Stimulated activated CD4-positive, alpha-beta T cell treated with anti-CD3 and anti-CD28 coated beads, Interleukin-1b, Interleukin-23, amount 100 ng/mL, for 48 hours (primary cell): ENCODE data around the gene GPC5.

Experiments
- DNase-seq: peaks from one replicate; pipeline ENCODE4 v3.0.0-alpha.2; 2020

The GPC5 gene

GRCh38 chr13:92303428-92303827 is 905.0 kb downstream of the GPC5 start:
- DNase-seq = no peak

- no peak for DNase-seq
Observed at GRCh38 chr13:92307752-92308151, 909.3 kb downstream of the GPC5 start.

- DNase-seq = no peak
Observed at GRCh38 chr13:92312823-92313222, 914.4 kb downstream of the GPC5 start.

- DNase-seq = no peak
Observed at GRCh38 chr13:92313382-92313781, 915.0 kb downstream of the GPC5 start.

GRCh38 chr13:92315265-92315664 is 916.8 kb downstream of the GPC5 start:
- no peak for DNase-seq

GRCh38 chr13:92316030-92316429 is 917.6 kb downstream of the GPC5 start:
- no peak for DNase-seq

- DNase-seq = no peak
Observed at GRCh38 chr13:92317066-92317465, 918.6 kb downstream of the GPC5 start.

GRCh38 chr13:92320323-92320722 is 921.9 kb downstream of the GPC5 start:
- DNase-seq = no peak

GRCh38 chr13:92321174-92321573 is 922.8 kb downstream of the GPC5 start:
- DNase-seq = no peak

- no peak for DNase-seq
Observed at GRCh38 chr13:92345627-92346026, 947.2 kb downstream of the GPC5 start.

- no peak for DNase-seq
Observed at GRCh38 chr13:92346046-92346445, 947.6 kb downstream of the GPC5 start.

GRCh38 chr13:92354583-92354982 is 956.2 kb downstream of the GPC5 start:
- DNase-seq = no peak

- no peak for DNase-seq
Observed at GRCh38 chr13:92355213-92355612, 956.8 kb downstream of the GPC5 start.

- no peak for DNase-seq
Observed at GRCh38 chr13:92362717-92363116, 964.3 kb downstream of the GPC5 start.

GRCh38 chr13:92365904-92366303 is 967.5 kb downstream of the GPC5 start:
- DNase-seq = no peak

- no peak for DNase-seq
Observed at GRCh38 chr13:92377396-92377795, 979.0 kb downstream of the GPC5 start.

GRCh38 chr13:92379371-92379770 is 981.0 kb downstream of the GPC5 start:
- no peak for DNase-seq

- DNase-seq = no peak
Observed at GRCh38 chr13:92384410-92384809, 986.0 kb downstream of the GPC5 start.

- DNase-seq = no peak
Observed at GRCh38 chr13:92387245-92387644, 988.8 kb downstream of the GPC5 start.

- DNase-seq = no peak
Observed at GRCh38 chr13:92390217-92390616, 991.8 kb downstream of the GPC5 start.

GRCh38 chr13:92403606-92404005 is 1005.2 kb downstream of the GPC5 start:
- no peak for DNase-seq

GRCh38 chr13:92407858-92408257 is 1009.4 kb downstream of the GPC5 start:
- DNase-seq = no peak

GRCh38 chr13:92412481-92412880 is 1014.1 kb downstream of the GPC5 start:
- DNase-seq = no peak

- no peak for DNase-seq
Observed at GRCh38 chr13:92412996-92413395, 1014.6 kb downstream of the GPC5 start.

GRCh38 chr13:92413452-92413851 is 1015.0 kb downstream of the GPC5 start:
- no peak for DNase-seq

- no peak for DNase-seq
Observed at GRCh38 chr13:92414851-92415250, 1016.4 kb downstream of the GPC5 start.
